ENCODE results near the gene HGS. TPM values are rescaled to one million over a fixed set of nuclear protein-coding genes. Genes with fewer than 3 reads are reported as not detected.

Gene HGS
- total and polyA plus RNA-seq, 2 of the 13 experiments (the other 11 are each of a cell fraction or from before 2014, with no cell fraction given): 73.3 to 78.1 TPM

DNA sequence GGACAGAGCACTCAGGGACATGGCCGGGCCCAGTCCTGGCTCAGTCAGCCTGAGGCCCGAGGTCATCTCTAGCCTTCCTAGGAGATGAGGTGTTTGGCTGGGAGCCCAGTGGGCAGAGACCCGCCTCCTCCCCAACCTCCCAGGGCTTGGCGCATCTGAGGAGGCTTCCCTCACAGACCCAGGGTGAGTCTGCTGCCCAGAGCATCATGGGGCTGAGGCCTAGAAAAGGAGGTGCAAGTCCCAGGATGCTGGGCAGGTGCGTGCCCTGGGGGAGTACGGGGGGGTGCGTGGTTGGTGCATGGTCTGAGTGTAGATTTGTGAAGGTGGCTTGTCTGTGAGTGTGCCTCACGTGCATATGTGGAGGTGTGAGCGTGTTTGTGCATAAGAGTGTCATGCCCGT, 32.1 kb upstream of the HGS start (continued):
- TF ChIP-seq, protein P1, sequence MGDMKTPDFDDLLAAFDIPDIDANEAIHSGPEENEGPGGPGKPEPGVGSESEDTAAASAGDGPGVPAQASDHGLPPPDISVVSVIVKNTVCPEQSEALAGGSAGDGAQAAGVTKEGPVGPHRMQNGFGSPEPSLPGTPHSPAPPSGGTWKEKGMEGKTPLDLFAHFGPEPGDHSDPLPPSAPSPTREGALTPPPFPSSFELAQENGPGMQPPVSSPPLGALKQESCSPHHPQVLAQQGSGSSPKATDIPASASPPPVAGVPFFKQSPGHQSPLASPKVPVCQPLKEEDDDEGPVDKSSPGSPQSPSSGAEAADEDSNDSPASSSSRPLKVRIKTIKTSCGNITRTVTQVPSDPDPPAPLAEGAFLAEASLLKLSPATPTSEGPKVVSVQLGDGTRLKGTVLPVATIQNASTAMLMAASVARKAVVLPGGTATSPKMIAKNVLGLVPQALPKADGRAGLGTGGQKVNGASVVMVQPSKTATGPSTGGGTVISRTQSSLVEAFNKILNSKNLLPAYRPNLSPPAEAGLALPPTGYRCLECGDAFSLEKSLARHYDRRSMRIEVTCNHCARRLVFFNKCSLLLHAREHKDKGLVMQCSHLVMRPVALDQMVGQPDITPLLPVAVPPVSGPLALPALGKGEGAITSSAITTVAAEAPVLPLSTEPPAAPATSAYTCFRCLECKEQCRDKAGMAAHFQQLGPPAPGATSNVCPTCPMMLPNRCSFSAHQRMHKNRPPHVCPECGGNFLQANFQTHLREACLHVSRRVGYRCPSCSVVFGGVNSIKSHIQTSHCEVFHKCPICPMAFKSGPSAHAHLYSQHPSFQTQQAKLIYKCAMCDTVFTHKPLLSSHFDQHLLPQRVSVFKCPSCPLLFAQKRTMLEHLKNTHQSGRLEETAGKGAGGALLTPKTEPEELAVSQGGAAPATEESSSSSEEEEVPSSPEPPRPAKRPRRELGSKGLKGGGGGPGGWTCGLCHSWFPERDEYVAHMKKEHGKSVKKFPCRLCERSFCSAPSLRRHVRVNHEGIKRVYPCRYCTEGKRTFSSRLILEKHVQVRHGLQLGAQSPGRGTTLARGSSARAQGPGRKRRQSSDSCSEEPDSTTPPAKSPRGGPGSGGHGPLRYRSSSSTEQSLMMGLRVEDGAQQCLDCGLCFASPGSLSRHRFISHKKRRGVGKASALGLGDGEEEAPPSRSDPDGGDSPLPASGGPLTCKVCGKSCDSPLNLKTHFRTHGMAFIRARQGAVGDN (CRISPR knock-in tag; IDR thresholded peaks at IDR 0.05): peak; percentile 21; the same call in 1 of the 2 replicates
- TF ChIP-seq, protein P2, sequence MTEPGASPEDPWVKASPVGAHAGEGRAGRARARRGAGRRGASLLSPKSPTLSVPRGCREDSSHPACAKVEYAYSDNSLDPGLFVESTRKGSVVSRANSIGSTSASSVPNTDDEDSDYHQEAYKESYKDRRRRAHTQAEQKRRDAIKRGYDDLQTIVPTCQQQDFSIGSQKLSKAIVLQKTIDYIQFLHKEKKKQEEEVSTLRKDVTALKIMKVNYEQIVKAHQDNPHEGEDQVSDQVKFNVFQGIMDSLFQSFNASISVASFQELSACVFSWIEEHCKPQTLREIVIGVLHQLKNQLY (CRISPR knock-in tag; IDR thresholded peaks at IDR 0.05): no peak
- no peak for TF ChIP-seq NR2C2 (CRISPR knock-in tag; IDR thresholded peaks at IDR 0.05; ENCODE audit: borderline replicate concordance)
- TF ChIP-seq, protein P3, sequence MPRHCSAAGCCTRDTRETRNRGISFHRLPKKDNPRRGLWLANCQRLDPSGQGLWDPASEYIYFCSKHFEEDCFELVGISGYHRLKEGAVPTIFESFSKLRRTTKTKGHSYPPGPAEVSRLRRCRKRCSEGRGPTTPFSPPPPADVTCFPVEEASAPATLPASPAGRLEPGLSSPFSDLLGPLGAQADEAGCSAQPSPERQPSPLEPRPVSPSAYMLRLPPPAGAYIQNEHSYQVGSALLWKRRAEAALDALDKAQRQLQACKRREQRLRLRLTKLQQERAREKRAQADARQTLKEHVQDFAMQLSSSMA (CRISPR knock-in tag; IDR thresholded peaks at IDR 0.05): no peak
- no peak for TF ChIP-seq ELF3 (CRISPR knock-in tag; IDR thresholded peaks at IDR 0.05)
- TF ChIP-seq TP53 (CRISPR knock-in tag; conservative IDR thresholded peaks at IDR 0.05): no peak
- TF ChIP-seq SMARCE1 (IDR thresholded peaks at IDR 0.05; ENCODE audit: borderline replicate concordance): no peak
- TF ChIP-seq PHF20 (CRISPR knock-in tag; IDR thresholded peaks at IDR 0.05): no peak
- TF ChIP-seq FOXA1 (IDR thresholded peaks at IDR 0.05): no peak
- no peak for TF ChIP-seq FOXA1 (CRISPR knock-in tag; IDR thresholded peaks at IDR 0.05)
- TF ChIP-seq, protein P4, sequence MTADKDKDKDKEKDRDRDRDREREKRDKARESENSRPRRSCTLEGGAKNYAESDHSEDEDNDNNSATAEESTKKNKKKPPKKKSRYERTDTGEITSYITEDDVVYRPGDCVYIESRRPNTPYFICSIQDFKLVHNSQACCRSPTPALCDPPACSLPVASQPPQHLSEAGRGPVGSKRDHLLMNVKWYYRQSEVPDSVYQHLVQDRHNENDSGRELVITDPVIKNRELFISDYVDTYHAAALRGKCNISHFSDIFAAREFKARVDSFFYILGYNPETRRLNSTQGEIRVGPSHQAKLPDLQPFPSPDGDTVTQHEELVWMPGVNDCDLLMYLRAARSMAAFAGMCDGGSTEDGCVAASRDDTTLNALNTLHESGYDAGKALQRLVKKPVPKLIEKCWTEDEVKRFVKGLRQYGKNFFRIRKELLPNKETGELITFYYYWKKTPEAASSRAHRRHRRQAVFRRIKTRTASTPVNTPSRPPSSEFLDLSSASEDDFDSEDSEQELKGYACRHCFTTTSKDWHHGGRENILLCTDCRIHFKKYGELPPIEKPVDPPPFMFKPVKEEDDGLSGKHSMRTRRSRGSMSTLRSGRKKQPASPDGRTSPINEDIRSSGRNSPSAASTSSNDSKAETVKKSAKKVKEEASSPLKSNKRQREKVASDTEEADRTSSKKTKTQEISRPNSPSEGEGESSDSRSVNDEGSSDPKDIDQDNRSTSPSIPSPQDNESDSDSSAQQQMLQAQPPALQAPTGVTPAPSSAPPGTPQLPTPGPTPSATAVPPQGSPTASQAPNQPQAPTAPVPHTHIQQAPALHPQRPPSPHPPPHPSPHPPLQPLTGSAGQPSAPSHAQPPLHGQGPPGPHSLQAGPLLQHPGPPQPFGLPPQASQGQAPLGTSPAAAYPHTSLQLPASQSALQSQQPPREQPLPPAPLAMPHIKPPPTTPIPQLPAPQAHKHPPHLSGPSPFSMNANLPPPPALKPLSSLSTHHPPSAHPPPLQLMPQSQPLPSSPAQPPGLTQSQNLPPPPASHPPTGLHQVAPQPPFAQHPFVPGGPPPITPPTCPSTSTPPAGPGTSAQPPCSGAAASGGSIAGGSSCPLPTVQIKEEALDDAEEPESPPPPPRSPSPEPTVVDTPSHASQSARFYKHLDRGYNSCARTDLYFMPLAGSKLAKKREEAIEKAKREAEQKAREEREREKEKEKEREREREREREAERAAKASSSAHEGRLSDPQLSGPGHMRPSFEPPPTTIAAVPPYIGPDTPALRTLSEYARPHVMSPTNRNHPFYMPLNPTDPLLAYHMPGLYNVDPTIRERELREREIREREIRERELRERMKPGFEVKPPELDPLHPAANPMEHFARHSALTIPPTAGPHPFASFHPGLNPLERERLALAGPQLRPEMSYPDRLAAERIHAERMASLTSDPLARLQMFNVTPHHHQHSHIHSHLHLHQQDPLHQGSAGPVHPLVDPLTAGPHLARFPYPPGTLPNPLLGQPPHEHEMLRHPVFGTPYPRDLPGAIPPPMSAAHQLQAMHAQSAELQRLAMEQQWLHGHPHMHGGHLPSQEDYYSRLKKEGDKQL (CRISPR knock-in tag; IDR thresholded peaks at IDR 0.05; ENCODE audit: low read depth): no peak
- TF ChIP-seq GABPB1 (CRISPR knock-in tag; IDR thresholded peaks at IDR 0.05): 0 out of 2 replicates have a peak, but pooled peaks have one; percentile 7
- TF ChIP-seq ZFP82 (CRISPR knock-in tag; IDR thresholded peaks at IDR 0.05; ENCODE audit: borderline replicate concordance): no peak
- peak; percentile 15; the same call in 1 of the 2 replicates for TF ChIP-seq SAP130 (CRISPR knock-in tag; IDR thresholded peaks at IDR 0.05; ENCODE audit: low read depth)
- TF ChIP-seq ARID2 (CRISPR knock-in tag; IDR thresholded peaks at IDR 0.05; ENCODE audit: borderline replicate concordance): no peak
- no peak for TF ChIP-seq ZFP36L1 (CRISPR knock-in tag; IDR thresholded peaks at IDR 0.05)
- TF ChIP-seq ZNF550 (CRISPR knock-in tag; IDR thresholded peaks at IDR 0.05; ENCODE audit: borderline replicate concordance): no peak
- TF ChIP-seq CC2D1A (CRISPR knock-in tag; IDR thresholded peaks at IDR 0.05): no peak
- no peak for TF ChIP-seq NFIB (CRISPR knock-in tag; IDR thresholded peaks at IDR 0.05; ENCODE audit: borderline replicate concordance)
- no peak for TF ChIP-seq KDM2A (CRISPR knock-in tag; IDR thresholded peaks at IDR 0.05; ENCODE audit: borderline replicate concordance, low read depth)
- no peak for TF ChIP-seq TCF7 (IDR thresholded peaks at IDR 0.05; ENCODE audit: low read depth)
- TF ChIP-seq ZSCAN29 (CRISPR knock-in tag; conservative IDR thresholded peaks at IDR 0.05): no peak
